SJSA1 (cell line): Measurements from ENCODE around the gene AKAP12. TPM values are rescaled to one million over a fixed set of nuclear protein-coding genes. Genes with fewer than 3 reads are reported as not detected.

ENCODE experiments used
- DNase-seq, 2 experiments: peaks; one replicate each; pipeline ENCODE4 v3.0.0-alpha.2; 2015 to 2020; ENCODE audit warnings: low spot score in 2 of 2, low read depth in 1 of 2
- H3K27ac ChIP-seq: fragments of 250-450 bp; sonication (Bioruptor Pico); 2 replicates; pipeline ENCODE4 v1.5.1; 2020; ENCODE audit warnings: mild to moderate bottlenecking, moderate library complexity
- H3K27me3 ChIP-seq: fragments of 250-450 bp; sonication (Bioruptor Pico); replicated peaks from 2 replicates; pipeline ENCODE4 v1.5.1; 2020; ENCODE audit warnings: mild to moderate bottlenecking, moderate library complexity
- H3K36me3 ChIP-seq: fragments of 250-450 bp; sonication (Bioruptor Pico); 2 replicates; pipeline ENCODE4 v1.5.1; 2020; ENCODE audit warnings: mild to moderate bottlenecking
- H3K4me1 ChIP-seq: fragments of 250-450 bp; sonication (Bioruptor Pico); replicated peaks from 2 replicates; pipeline ENCODE4 v1.6.1; 2021; ENCODE audit warnings: mild to moderate bottlenecking
- H3K4me3 ChIP-seq: fragments of 250-450 bp; sonication (Bioruptor Pico); 2 replicates; pipeline ENCODE4 v1.5.1; 2020; ENCODE audit warnings: mild to moderate bottlenecking
- H3K9me3 ChIP-seq: fragments of 250-450 bp; sonication (Bioruptor Pico); replicated peaks from 2 replicates; pipeline ENCODE4 v1.5.1; 2020; ENCODE audit warnings: mild to moderate bottlenecking
- total RNA-seq: library from RNA; depleted of rRNA; stranded (reverse); fragments of >200 nt; shearing (Covaris generic); gene quantifications from 2 replicates; pipeline ENCODE4 v1.2.3, GENCODE V29; 2014

Gene AKAP12
- total RNA-seq, 1 experiment from 2014 or later = 5.9 TPM

GRCh38 chr6:151320140-151320539 lies 80.4 kb downstream of the AKAP12 start:
- Histone ChIP-seq H3K36me3 (no peaks in the 10 kb centered on the region), H3K9me3 (no peaks in the 10 kb centered on the region), H3K27ac (no peak overlapping the region), H3K27me3 (no peaks in the 10 kb centered on the region), H3K4me1 (peaks cover 14% of the 10 kb centered on the region), H3K4me3 (no peak overlapping the region)
- DNase-seq = no peak

GRCh38 chr6:151321438-151321837 lies 81.7 kb downstream of the AKAP12 start:
- DNase-seq = no peak
- no peaks in the 10 kb centered on the region for H3K36me3 ChIP-seq
- no peak overlapping the region for H3K27ac ChIP-seq
- no peak overlapping the region for H3K4me3 ChIP-seq
- H3K27me3 ChIP-seq = no peaks in the 10 kb centered on the region
- H3K4me1 ChIP-seq = peaks cover 21% of the 10 kb centered on the region
- no peaks in the 10 kb centered on the region for H3K9me3 ChIP-seq

- DNase-seq = no peak
- Histone ChIP-seq H3K4me3 (no peak overlapping the region), H3K4me1 (peaks cover 21% of the 10 kb centered on the region), H3K27ac (no peak overlapping the region), H3K9me3 (no peaks in the 10 kb centered on the region), H3K36me3 (no peaks in the 10 kb centered on the region), H3K27me3 (no peaks in the 10 kb centered on the region)
Measured at GRCh38 chr6:151322570-151322969, 82.8 kb downstream of the AKAP12 start.

GRCh38 chr6:151323791-151324487 lies 84.2 kb downstream of the AKAP12 start:
- Histone ChIP-seq H3K27ac (no peak overlapping the region), H3K36me3 (no peaks in the 10 kb centered on the region), H3K4me3 (no peak overlapping the region)

GRCh38 chr6:151324488-151324825 lies 84.7 kb downstream of the AKAP12 start:
- Histone ChIP-seq H3K9me3 (no peaks in the 10 kb centered on the region), H3K4me1 (peaks cover 21% of the 10 kb centered on the region), H3K27me3 (no peaks in the 10 kb centered on the region), H3K36me3 (no peaks in the 10 kb centered on the region), H3K4me3 (no peak overlapping the region), H3K27ac (no peak overlapping the region)
- DNase-seq = no peak

More at GRCh38 chr6:151323791-151324487, 84.2 kb downstream of the AKAP12 start:
- Histone ChIP-seq H3K27me3 (no peaks in the 10 kb centered on the region), H3K9me3 (no peaks in the 10 kb centered on the region), H3K4me1 (peaks cover 21% of the 10 kb centered on the region)
- peak; percentile 71 to 77 for DNase-seq

- Histone ChIP-seq H3K27me3 (no peaks in the 10 kb centered on the region), H3K4me3 (peak overlapping the region; percentile 32), H3K9me3 (no peaks in the 10 kb centered on the region), H3K4me1 (peaks cover 21% of the 10 kb centered on the region), H3K36me3 (no peaks in the 10 kb centered on the region), H3K27ac (no peak overlapping the region)
- DNase-seq = peak; percentile 24 to 58
Measured at GRCh38 chr6:151325075-151326050, 85.6 kb downstream of the AKAP12 start.

GRCh38 chr6:151326116-151326825 lies 86.5 kb downstream of the AKAP12 start:
- H3K36me3 ChIP-seq = no peaks in the 10 kb centered on the region
- peak overlapping the region; percentile 32 for H3K4me3 ChIP-seq
- H3K27me3 ChIP-seq = no peaks in the 10 kb centered on the region
- peaks cover 21% of the 10 kb centered on the region for H3K4me1 ChIP-seq
- DNase-seq = no peak
- H3K9me3 ChIP-seq = no peaks in the 10 kb centered on the region
- H3K27ac ChIP-seq = no peak overlapping the region

- H3K4me1 ChIP-seq = peaks cover 21% of the 10 kb centered on the region
- no peak overlapping the region for H3K4me3 ChIP-seq
- H3K9me3 ChIP-seq = no peaks in the 10 kb centered on the region
- no peaks in the 10 kb centered on the region for H3K27me3 ChIP-seq
- no peaks in the 10 kb centered on the region for H3K36me3 ChIP-seq
- H3K27ac ChIP-seq = no peak overlapping the region
- DNase-seq = no peak
Measured at GRCh38 chr6:151327101-151327500, 87.3 kb downstream of the AKAP12 start.

GRCh38 chr6:151330130-151330696 lies 90.4 kb downstream of the AKAP12 start:
- DNase-seq = peak in 1 of 2 experiments; percentile 7
- H3K4me1 ChIP-seq = peaks cover 7% of the 10 kb centered on the region
- H3K4me3 ChIP-seq = no peak overlapping the region

GRCh38 chr6:151335930-151336329 lies 96.2 kb downstream of the AKAP12 start:
- Histone ChIP-seq H3K27ac (no peak overlapping the region), H3K4me1 (no peaks in the 10 kb centered on the region), H3K9me3 (no peaks in the 10 kb centered on the region), H3K4me3 (no peak overlapping the region), H3K27me3 (no peaks in the 10 kb centered on the region), H3K36me3 (no peaks in the 10 kb centered on the region)
- no peak for DNase-seq

More at GRCh38 chr6:151330130-151330696, 90.4 kb downstream of the AKAP12 start:
- no peaks in the 10 kb centered on the region for H3K36me3 ChIP-seq
- no peaks in the 10 kb centered on the region for H3K9me3 ChIP-seq
- no peak overlapping the region for H3K27ac ChIP-seq
- H3K27me3 ChIP-seq = no peaks in the 10 kb centered on the region

GRCh38 chr6:151338651-151339200 lies 99.0 kb downstream of the AKAP12 start:
- Histone ChIP-seq H3K36me3 (no peaks in the 10 kb centered on the region), H3K27me3 (no peaks in the 10 kb centered on the region), H3K4me1 (no peaks in the 10 kb centered on the region), H3K4me3 (no peak overlapping the region), H3K27ac (no peak overlapping the region), H3K9me3 (no peaks in the 10 kb centered on the region)
- DNase-seq = no peak

- no peak overlapping the region for H3K27ac ChIP-seq
- H3K4me3 ChIP-seq = no peak overlapping the region
- no peak for DNase-seq
- no peaks in the 10 kb centered on the region for H3K9me3 ChIP-seq
- no peaks in the 10 kb centered on the region for H3K36me3 ChIP-seq
- no peaks in the 10 kb centered on the region for H3K4me1 ChIP-seq
- H3K27me3 ChIP-seq = no peaks in the 10 kb centered on the region
Measured at GRCh38 chr6:151339369-151339768, 99.6 kb downstream of the AKAP12 start.
